GM19455 (cell line): ENCODE measurements around the gene LRWD1.

Experiments used
- ATAC-seq: cut with Tn5 transposase; IDR thresholded peaks from one replicate; pipeline ENCODE4 v1.9.1; 2021; ENCODE audit not compliant: unreplicated experiment

LRWD1 gene

GRCh38 chr7:102464577-102465280 lies at the start of gene LRWD1, which contains the start of gene ALKBH4:
Gene LRWD1 (plus strand): TSS chr7:102464984. CDS start chr7:102465081, 97 bp downstream.
Gene ALKBH4 (minus strand): TSS chr7:102464863. CDS start chr7:102464836, 27 bp downstream.
- ATAC-seq, result peak; percentile 85

GRCh38 chr7:102415685-102416225 lies 49.0 kb upstream of the LRWD1 start:
- ATAC-seq, result no peak

DNA sequence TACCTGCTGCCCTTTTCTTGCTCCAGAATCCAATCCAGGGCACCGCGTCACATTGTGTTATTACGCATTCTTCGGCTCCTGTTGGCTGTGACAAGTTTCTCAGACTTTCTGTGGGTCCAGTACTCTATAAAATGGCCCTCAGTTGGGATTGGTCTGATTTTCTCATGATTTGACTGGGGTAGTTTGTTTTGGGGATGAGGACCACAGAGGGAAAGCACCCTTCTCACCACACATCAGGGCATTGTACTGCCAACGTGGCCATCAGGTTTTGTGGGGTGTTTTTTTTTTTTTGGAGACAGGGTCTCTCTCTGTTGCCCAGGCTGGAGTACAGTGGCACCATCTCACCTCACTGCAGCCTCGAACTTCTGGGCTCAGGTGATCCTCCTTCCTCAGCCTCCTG lies 48.4 kb upstream of the LRWD1 start:
- no peak for ATAC-seq

- no peak for ATAC-seq
These were observed 47.7 kb upstream of the LRWD1 start for GRCh38 chr7:102417105-102417504.

DNA sequence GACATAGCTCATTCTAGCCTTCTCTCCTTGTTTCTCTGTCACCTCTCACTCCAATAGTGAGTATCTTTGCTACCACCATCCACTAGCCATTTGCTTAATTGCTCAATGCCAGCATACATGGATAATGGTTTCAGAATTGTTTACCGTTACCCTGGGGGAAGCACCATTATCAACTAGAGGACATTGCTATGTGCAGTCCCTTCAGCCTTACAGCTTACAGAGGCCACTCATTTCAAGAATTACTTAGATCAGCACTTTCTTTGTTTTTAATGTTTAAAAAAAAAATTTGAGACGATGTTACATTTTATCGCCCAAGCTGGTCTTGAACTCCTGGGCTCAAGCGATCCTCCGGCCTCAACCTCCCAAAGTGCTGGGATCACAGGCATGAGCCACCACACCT lies 46.2 kb upstream of the LRWD1 start:
- no peak for ATAC-seq

GRCh38 chr7:102421706-102422240 lies 43.0 kb upstream of the LRWD1 start:
- no peak for ATAC-seq

GRCh38 chr7:102424129-102424551 lies 40.6 kb upstream of the LRWD1 start:
- ATAC-seq, result no peak

DNA sequence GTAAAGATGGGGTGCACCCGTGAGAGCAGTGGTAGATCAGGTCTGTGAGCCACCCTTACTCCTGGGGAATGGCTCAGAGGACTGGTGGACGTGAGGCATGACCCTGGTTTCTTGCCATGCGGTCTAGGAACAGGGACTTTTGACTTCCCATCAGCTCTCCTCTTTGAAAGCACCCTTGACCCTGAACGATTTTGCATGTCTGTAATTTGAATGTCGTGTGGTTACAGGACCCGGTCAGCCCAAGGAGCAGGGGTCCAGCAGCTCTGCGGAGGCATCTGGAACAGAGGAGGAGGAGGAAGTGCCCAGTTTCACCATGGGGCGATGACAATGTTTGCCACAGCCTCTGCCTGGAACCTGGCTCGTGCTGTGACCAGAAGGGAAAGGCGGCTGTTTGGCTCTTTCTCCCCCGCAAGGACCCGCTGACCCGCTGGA lies 40.0 kb upstream of the LRWD1 start:
- ATAC-seq, result no peak

- peak; percentile 64 for ATAC-seq
These were observed 39.0 kb upstream of the LRWD1 start for GRCh38 chr7:102425639-102426267.

DNA sequence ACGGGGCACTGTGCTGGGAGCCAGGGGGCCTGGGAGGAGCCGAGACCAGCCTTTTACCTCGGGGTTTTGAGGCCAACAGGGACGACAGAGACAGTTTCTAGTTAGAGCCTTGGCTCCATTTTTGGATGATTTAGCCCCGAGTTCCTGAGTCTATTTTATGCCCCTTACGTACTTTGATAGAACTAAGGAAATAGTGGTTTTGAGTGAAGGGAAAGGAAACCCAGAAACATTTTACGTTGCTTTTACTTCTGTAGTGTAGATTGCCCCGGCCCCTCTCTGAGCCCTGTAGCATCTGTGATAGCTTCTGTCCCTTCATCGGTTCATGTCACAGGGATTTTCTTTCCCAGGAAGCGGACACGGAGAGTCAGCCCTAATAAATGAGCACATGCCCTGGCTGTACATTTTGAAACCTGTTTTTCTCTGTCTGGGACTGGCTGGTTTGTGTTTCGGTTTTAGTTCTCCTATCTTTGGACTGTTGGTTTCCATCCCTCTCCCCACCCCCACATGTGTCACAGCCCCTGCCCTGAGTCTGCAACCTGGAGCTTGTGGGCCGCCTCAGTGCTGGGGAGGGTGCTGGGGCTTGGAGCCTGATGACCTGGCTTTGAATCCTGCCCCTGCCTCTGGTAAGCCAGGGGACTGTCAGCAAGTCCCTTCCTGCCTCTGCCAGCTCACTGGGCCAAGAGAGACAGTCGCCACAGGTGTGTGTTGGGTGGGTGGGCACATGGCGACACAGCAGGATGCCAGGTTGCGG lies 38.3 kb upstream of the LRWD1 start:
- ATAC-seq, result peak; percentile 50

DNA sequence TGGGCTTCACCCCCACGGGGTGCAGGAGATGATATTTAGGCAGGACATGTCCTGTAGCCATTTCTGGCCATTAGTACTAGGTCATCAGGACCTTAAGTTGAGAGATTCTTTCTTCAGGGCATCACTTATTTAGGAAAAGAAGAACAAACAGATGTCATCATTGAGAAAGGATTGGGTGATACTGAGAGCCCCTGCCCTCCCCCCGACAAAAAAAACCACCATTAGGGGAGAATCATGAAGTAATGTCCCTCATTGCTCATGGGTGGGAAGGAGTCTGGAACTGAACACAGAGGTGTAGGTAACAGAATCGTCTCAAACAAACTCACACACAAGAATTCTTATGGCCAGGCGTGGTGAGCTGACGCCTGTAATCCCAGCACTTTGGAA lies 37.8 kb upstream of the LRWD1 start:
- ATAC-seq, result no peak

- no peak for ATAC-seq
These were observed 35.5 kb upstream of the LRWD1 start for GRCh38 chr7:102429141-102429899.

DNA sequence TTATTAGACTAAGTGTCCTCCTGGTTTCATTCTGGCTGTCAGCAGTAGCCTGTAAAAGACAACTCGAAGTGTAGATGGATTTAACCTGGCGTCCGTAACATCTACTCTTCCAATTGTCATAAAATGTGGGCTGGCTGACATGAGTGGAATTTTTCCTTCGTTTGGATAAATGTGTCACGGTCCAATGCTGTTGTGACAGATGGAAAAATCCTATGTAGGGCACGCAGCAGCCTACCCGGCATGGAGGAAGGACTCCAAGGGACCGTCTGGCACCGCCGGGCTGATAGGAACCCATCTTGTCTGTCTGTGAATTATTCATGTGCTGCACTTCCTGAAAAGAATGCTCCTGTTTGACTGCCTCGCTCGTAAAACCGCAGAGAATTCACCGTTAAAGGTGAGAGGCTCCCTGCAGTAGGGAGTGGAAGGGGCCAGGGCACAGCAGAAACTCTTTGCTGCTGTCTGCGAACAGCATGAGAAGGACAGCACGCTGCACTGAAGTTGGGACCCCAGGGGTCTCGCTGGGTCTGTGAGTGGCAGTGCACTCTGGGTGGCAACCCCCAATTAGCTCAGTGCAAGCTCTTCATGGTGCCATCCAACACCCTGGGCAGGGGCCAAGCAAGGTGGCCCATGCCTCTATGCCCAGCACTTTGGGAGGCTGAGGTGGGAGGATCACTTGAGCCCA lies 33.0 kb upstream of the LRWD1 start:
- ATAC-seq, result no peak

DNA sequence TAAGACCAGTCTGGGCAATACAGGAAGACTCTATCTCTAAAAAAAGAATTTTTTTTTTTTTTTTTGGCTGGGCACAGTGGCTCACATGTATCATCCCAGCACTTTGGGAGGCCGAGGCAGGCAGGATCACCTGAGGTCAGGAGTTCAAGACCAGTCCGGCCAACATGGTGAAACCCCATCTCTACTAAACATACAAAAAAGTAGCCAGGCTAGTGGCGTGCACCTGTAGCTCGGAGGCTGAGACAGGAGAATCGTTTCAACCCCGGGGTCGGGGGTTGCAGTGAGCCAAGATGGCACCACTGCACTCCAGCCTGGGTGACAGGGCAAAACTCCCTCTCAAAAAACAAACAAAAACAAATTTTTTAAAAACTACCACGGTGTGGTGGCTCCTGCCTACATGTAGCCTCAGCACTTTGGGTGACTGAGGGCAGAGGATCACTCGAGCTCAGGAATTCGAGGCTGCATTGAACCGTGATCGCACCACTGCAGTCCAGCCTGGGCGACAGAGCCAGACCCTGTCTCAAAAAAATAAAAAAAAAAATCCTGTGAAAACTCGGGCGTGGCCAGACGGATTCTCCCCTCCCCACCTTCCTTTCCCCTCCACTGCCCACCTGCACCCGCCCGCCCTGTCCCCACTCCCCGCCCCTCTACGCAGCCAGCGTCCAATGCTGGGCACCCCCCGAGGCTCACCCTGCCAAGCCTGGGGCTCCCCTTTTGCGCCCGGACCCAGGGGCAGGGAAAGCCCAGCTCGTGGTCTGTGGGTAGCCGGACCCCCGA lies 32.2 kb upstream of the LRWD1 start:
- ATAC-seq, result peak; percentile 34

DNA sequence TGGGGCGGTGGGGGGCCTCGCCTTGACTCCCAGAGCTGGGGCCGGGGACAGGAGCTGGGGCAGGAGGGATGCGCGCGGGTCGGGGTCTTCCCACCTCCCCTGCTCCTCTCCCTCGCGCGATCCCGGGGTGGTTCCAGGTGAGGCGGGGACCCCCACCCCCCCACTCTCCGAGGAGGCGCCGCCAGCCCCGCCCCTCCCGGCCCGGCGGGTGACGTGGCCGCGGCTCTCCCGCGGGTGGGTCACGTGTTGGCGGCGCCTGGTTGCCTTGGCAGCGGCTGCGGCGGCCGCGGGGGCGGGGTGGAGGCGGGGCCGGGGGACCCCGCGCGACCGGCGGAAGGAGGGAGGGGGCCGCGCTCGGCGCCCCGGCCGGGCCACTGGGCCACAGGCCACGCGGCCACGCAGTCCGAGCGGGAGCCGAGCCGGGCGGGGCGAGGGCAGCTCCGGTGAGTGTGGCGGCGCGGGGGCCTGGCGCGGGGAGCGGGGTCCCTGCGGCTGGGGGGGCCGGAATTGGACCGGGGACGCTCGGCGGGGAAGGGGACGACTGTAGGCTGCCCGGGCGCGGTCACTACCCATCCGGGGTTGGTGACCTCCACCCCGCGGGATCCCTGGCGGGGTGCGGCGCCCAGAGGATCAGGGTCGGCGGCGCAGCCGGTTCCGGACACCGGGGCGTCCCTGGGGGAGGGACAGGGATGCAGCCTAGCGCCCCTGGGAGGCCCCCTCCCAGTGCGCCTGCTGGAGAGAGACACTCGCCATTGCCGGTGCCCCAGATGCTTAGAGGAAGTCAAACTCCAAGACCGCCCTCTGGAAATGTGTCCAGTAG lies 31.4 kb upstream of the LRWD1 start, which contains the start of gene ORAI2:
TSS of gene ORAI2 (plus strand) at position 357 of the 820 bp plus-strand sequence. CDS start 5,382 bp downstream, outside the sequence.
- ATAC-seq, result peak; percentile 70

- no peak for ATAC-seq
These were observed 30.7 kb upstream of the LRWD1 start for GRCh38 chr7:102434039-102434486.

DNA sequence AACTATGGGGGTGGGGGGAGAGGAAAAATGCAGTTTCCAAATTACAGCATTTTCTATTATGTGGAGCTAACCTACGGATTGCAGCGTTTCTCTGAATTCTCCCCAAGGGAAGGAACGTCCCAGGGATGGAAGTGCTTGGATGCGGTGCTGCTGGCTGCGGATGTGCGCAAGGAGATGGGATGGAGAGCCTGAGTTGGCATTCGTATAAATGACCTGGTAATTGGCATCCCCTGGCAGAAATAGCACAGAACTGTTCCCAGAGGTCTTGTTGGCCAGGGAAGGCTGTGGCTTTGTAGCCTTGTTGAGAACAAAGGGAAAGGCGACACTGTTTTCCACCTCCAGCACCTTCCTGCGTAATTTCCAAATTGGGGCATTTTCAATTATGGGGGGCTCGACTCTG lies 28.7 kb upstream of the LRWD1 start:
- ATAC-seq, result no peak
